NCI-H345 treated with DMSO at 0.1 percent for 48 hours (cell line): ENCODE data around the gene HIVEP1.
"Not testable (repeated sequence)": the region's sequence is repeated elsewhere in the genome, so short reads cannot be mapped to it uniquely, and the experiment has no call there.

Experiments used
- DNase-seq: peaks from one replicate; lab custom pipeline; 2025; ENCODE audit not compliant: unreplicated experiment; lab: John Stamatoyannopoulos, UW

HIVEP1 gene

GRCh38 chr6:12176782-12177181 lies 164.7 kb downstream of the HIVEP1 start:
- DNase-seq = not testable (repeated sequence)

- no peak for DNase-seq
These were observed 166.4 kb downstream of the HIVEP1 start for GRCh38 chr6:12178521-12178920.

DNA sequence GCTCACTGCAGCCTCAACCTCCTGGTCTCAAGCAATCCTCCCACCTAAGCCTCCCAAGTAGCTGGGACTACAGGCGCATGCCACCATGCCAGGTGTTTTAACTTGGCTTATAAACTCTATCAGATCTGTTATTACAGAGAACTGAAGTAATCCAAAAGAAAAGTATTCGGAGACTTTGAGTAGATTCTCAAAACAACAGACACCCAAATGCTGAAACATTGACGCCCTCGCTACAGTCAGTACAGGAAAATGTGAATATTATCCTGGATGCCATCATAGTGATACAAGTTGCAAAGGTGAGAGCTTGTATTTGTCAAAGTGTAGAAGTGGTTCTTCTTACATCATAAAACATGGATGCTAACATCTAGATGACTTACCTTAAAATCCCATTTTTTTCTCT lies 169.4 kb downstream of the HIVEP1 start:
- no peak for DNase-seq

GRCh38 chr6:12182676-12183075 lies 170.6 kb downstream of the HIVEP1 start:
- DNase-seq = no peak

- DNase-seq = no peak
These were observed 173.1 kb downstream of the HIVEP1 start for GRCh38 chr6:12185081-12185673.

GRCh38 chr6:12186528-12186927 lies 174.4 kb downstream of the HIVEP1 start:
- no peak for DNase-seq

DNA sequence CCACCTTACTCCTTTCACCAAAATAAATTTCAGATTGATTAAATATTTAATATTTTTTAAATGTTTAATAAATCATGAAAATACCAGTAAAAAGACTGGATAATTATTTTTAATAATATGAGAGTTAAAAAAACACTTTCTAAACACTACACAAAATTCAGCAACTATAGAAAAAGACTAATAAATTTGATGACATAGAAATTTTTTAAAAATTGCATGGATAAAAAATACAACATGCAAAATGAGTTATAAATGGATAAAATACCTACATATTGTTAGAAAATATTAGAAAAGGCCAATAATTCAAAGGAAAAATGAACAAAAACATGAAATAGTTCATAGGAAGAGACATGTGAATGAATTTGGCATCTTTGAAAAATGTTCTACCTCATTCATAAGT lies 177.0 kb downstream of the HIVEP1 start:
- no peak for DNase-seq

DNA sequence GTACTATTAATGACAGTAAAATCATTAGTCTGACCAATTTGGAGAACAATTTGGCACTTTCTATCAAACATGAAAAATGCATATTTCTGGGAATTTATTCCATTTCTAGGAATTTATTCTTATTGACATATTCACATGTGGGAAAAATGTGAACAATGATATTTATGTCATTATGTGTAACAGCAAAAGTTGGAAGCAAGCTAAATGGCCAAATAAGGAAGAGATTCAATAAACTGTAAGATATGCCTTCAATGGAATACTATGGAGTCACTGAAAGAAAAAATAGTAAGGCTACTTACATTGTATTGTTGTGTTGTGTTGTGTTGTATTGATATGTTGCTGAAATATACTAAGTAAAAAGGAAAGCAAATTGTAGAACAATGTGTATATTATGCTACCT lies 177.5 kb downstream of the HIVEP1 start:
- DNase-seq = no peak

DNA sequence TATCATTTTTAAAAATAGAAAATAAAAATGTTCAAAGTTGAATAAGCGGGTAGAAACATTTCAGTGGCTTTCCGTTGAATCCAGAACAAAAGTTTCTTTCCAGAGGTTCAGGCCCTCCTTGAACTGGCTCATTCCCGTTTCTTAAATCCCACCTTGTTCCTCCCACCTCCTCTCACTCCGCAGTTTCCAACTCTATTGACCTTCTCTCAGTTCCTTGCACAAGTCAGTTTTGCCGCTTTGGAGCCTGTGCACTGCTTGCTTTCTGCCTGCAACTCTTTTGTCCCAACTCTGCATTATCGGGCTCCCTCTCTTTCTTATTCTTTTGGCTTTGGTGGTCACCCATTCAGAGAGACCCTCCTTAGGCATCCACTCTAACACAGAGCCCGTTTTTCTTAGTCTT lies 178.1 kb downstream of the HIVEP1 start:
- DNase-seq = no peak

DNA sequence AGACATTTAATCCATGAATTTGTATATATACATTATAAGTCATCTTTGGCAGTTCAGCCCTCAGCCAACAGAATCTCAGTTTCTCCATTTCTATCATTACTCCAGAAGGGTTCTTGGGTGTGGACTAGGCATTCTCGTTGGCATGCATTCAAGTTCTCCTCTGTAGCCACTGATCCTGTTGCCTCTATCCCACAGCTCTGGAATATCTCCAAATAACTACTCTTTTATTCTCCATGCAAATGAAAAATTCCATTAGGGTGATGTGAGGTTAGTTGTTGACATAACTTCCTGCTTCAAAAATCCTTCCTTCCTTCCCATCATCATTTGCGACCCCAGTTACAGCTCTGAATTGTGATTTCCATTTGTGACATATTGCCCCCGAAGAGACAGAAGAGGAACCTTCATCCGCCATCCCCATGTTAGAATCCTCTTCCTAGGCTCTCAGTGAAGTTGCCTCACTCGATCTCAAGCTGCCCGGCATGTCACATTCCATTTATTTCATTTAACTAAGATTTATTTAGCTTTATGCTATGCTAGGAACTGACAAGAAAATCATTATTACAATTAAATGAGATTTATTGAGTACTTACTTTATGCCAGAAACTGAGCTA lies 184.3 kb downstream of the HIVEP1 start:
- no peak for DNase-seq

- DNase-seq = no peak
These were observed 186.7 kb downstream of the HIVEP1 start for GRCh38 chr6:12198851-12199250.

GRCh38 chr6:12200015-12200564 lies 188.0 kb downstream of the HIVEP1 start:
- DNase-seq = no peak

DNA sequence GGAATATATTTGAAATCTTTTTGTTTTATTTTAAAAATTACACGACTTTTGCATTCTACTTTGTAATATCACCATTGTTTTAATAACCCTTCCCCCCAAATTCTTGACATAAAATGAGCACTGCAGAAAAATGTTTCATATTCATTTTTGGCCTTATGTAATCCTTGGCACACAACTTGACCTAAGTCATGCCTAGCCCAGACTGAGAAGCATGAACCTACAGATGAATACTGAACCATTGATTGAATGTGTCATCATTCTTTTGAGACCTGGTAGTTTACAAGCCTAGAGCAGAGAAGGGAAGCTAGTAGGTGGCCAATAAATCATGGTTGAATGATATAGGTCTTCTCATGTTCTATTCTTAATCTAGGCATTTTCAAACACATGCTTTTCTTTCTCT lies 188.6 kb downstream of the HIVEP1 start:
- no peak for DNase-seq

DNA sequence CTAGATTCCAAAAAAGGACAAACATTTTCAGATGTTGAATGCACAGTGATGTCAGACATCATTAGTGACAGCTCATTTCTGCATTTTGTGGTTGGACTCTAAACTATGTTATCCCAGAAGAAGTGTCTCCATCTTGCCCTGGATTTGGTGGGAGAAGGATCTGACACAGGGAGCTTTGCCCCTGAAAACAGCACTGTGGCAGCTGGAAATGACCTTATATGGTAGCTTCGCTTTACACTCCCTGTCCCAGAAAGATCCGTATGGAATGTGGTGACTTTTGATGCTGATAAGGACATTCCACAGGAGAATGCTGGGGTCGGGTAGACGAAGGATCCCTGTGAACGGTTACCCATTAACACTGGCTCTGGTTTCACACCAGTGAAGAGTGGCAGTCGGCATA lies 190.9 kb downstream of the HIVEP1 start:
- DNase-seq = no peak

DNA sequence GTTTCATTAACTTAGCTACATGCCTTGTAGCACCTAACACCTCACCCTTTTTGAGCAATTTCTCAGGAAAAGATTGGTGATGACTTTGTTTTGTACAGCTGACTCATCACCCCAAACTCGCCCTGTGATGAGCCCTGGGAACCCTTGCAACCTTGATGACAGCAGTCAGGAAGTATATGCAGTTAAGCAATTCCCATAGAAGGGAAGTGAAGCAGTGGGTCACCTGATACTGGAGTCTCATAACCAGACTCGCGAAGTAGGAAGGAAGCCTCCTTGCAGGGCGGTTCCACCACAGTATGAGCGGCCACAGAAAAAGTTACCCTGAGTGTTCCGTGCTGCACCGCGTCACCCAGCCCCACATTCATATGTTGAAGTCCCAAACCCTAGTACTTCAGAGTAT lies 196.1 kb downstream of the HIVEP1 start:
- no peak for DNase-seq

GRCh38 chr6:12208673-12209072 lies 196.6 kb downstream of the HIVEP1 start:
- no peak for DNase-seq
